Suprapubic skin (tissue), 4 donors: ENCODE results near the gene LAP3. TPM values are rescaled to one million over a fixed set of nuclear protein-coding genes. Genes with fewer than 3 reads are reported as not detected.

Source experiments
- DNase-seq, 2 donors: peaks; one replicate each; pipeline ENCODE4 v3.0.0-alpha.2; 2019; ENCODE audit warnings: low spot score in 2 of 2
- H3K27ac ChIP-seq: fragments of 200-600 bp; sonication (generic); one replicate; pipeline ENCODE4 v1.5.1; 2019
- H3K27me3 ChIP-seq: fragments of 200-600 bp; sonication (generic); one replicate; pipeline ENCODE4 v1.5.1; 2019
- H3K36me3 ChIP-seq: fragments of 200-600 bp; sonication (generic); one replicate; pipeline ENCODE4 v1.5.1; 2019
- H3K4me1 ChIP-seq: fragments of 200-600 bp; sonication (generic); one replicate; pipeline ENCODE4 v1.5.1; 2019
- H3K4me3 ChIP-seq: fragments of 200-600 bp; sonication (generic); one replicate; pipeline ENCODE4 v1.5.1; 2019; ENCODE audit warnings: mild to moderate bottlenecking
- H3K9me3 ChIP-seq: fragments of 200-600 bp; sonication (generic); one replicate; pipeline ENCODE4 v1.5.1; 2019
- CTCF ChIP-seq, 2 donors: fragments of 200-600 bp in 1 of 2; fragments of 450-650 bp in 1 of 2; sonication (generic) in 1 of 2; IDR thresholded peaks; one replicate each; pipeline ENCODE4 v1.5.1; 2016 to 2019; ENCODE audit warnings: antibody characterized with exemption in 2 of 2, mild to moderate bottlenecking in 1 of 2, moderate library complexity in 1 of 2
- EP300 ChIP-seq: sonication (generic); formaldehyde crosslinking; IDR thresholded peaks from one replicate; pipeline ENCODE4 v1.6.1; 2017; ENCODE audit warnings: antibody characterized with exemption
- POLR2A ChIP-seq, 2 donors: fragments of 450-650 bp; IDR thresholded peaks; one replicate each; pipeline ENCODE4 v1.6.1; 2017; ENCODE audit warnings: antibody characterized with exemption in 2 of 2, mild to moderate bottlenecking in 2 of 2, moderate library complexity in 2 of 2
- POLR2AphosphoS5 ChIP-seq, 3 donors: sonication (generic); formaldehyde crosslinking; IDR thresholded peaks; one replicate each; pipeline ENCODE4 v1.6.1; 2017; ENCODE audit warnings: antibody characterized with exemption in 3 of 3
- WGBS: methylation state at CpG from one replicate; pipeline ENCODE4 v1.1.5; 2018; 5-methylcytosine and 5-hydroxymethylcytosine counted together
- total RNA-seq, 4 donors: library from RNA; depleted of rRNA; stranded (reverse); fragments of >200 nt; gene quantifications; one replicate each; pipeline ENCODE4 v1.1.0, GENCODE V29; 2016

The LAP3 gene
- total RNA-seq, 4 donors from 2014 or later, result 45.9 to 100 (median 62.0) TPM

GRCh38 chr4:17618926-17619325, 41.9 kb downstream of the LAP3 start:
- Histone ChIP-seq H3K36me3 (peaks cover 48% of the 10 kb centered on the region), H3K4me1 (peaks cover 35% of the 10 kb centered on the region), H3K9me3 (no peaks in the 10 kb centered on the region), H3K4me3 (no peak overlapping the region), H3K27me3 (no peaks in the 10 kb centered on the region), H3K27ac (no peak overlapping the region)
- 0% methylated on average over 1 of the region's 1 CpG for WGBS
- TF ChIP-seq EP300, result no peak
- TF ChIP-seq POLR2A (IDR thresholded peaks at IDR 0.05), result no peak
- no peak for TF ChIP-seq CTCF (IDR thresholded peaks at IDR 0.05)
- TF ChIP-seq POLR2AphosphoS5 (IDR thresholded peaks at IDR 0.05), result no peak
- no peak for DNase-seq

GRCh38 chr4:17619416-17620105, 42.6 kb downstream of the LAP3 start:
- Histone ChIP-seq H3K4me3 (no peak overlapping the region), H3K36me3 (peaks cover 54% of the 10 kb centered on the region), H3K27ac (no peak overlapping the region), H3K27me3 (no peaks in the 10 kb centered on the region), H3K4me1 (peaks cover 35% of the 10 kb centered on the region), H3K9me3 (no peaks in the 10 kb centered on the region)
- TF ChIP-seq POLR2AphosphoS5 (IDR thresholded peaks at IDR 0.05), result no peak
- no peak for TF ChIP-seq CTCF (IDR thresholded peaks at IDR 0.05)
- no peak for TF ChIP-seq POLR2A (IDR thresholded peaks at IDR 0.05)
- TF ChIP-seq EP300, result no peak
- DNase-seq, result no peak
- whole genome bisulfite sequencing, result 59% methylated on average over 7 of the region's 7 CpGs

GRCh38 chr4:17623451-17624001, 46.5 kb downstream of the LAP3 start:
- H3K27me3 ChIP-seq, result no peaks in the 10 kb centered on the region
- peaks cover 94% of the 10 kb centered on the region for H3K36me3 ChIP-seq
- no peak for TF ChIP-seq POLR2A (IDR thresholded peaks at IDR 0.05)
- no peak for TF ChIP-seq CTCF (IDR thresholded peaks at IDR 0.05)
- no peak for TF ChIP-seq POLR2AphosphoS5 (IDR thresholded peaks at IDR 0.05)
- no peak for TF ChIP-seq EP300
- WGBS, result 67% methylated on average over 7 of the region's 7 CpGs
- H3K27ac ChIP-seq, result no peak overlapping the region
- H3K4me3 ChIP-seq, result no peak overlapping the region
- peaks cover 10% of the 10 kb centered on the region for H3K4me1 ChIP-seq
- DNase-seq, result no peak
- H3K9me3 ChIP-seq, result no peaks in the 10 kb centered on the region

- no peaks in the 10 kb centered on the region for H3K4me1 ChIP-seq
- H3K4me3 ChIP-seq, result no peak overlapping the region
- H3K36me3 ChIP-seq, result peaks cover 99% of the 10 kb centered on the region
- no peak overlapping the region for H3K27ac ChIP-seq
- 83% methylated on average over 2 of the region's 2 CpGs for WGBS
- no peak for DNase-seq
- TF ChIP-seq CTCF (IDR thresholded peaks at IDR 0.05) (no peak), POLR2AphosphoS5 (IDR thresholded peaks at IDR 0.05) (no peak), POLR2A (IDR thresholded peaks at IDR 0.05) (no peak), EP300 (no peak)
- H3K9me3 ChIP-seq, result no peaks in the 10 kb centered on the region
- no peaks in the 10 kb centered on the region for H3K27me3 ChIP-seq
Measured at GRCh38 chr4:17624821-17625220, 47.8 kb downstream of the LAP3 start.

- H3K27me3 ChIP-seq, result no peaks in the 10 kb centered on the region
- H3K9me3 ChIP-seq, result no peaks in the 10 kb centered on the region
- no peaks in the 10 kb centered on the region for H3K4me1 ChIP-seq
- no peak for DNase-seq
- WGBS, result 91% methylated on average over 4 of the region's 4 CpGs
- TF ChIP-seq EP300, result no peak
- no peak for TF ChIP-seq CTCF (IDR thresholded peaks at IDR 0.05)
- no peak for TF ChIP-seq POLR2AphosphoS5 (IDR thresholded peaks at IDR 0.05)
- TF ChIP-seq POLR2A (IDR thresholded peaks at IDR 0.05), result no peak
- H3K4me3 ChIP-seq, result no peak overlapping the region
- H3K27ac ChIP-seq, result no peak overlapping the region
- peaks cover 98% of the 10 kb centered on the region for H3K36me3 ChIP-seq
Measured at GRCh38 chr4:17630228-17630627, 53.2 kb downstream of the LAP3 start.
